Neural progenitor cell (in vitro differentiated cells): Measurements from ENCODE around the gene NAAA. TPM values are rescaled to one million over a fixed set of nuclear protein-coding genes. Genes with fewer than 3 reads are reported as not detected.
"Not testable (repeated sequence)": the region's sequence is repeated elsewhere in the genome, so short reads cannot be mapped to it uniquely, and the experiment has no call there.

Experiments
- DNase-seq: peaks from one replicate; pipeline ENCODE4 v3.0.0-alpha.2; 2016; ENCODE audit warnings: low spot score
- H2AFZ ChIP-seq: fragments of 200-600 bp; sonication (generic); replicated peaks from 2 replicates; pipeline ENCODE4 v1.6.1; 2016; ENCODE audit warnings: antibody characterized with exemption
- H3F3A ChIP-seq: fragments of 200-600 bp; sonication (generic); 2 replicates; pipeline ENCODE4 v1.6.1; 2016; ENCODE audit warnings: antibody characterized with exemption, low read depth
- H3K27ac ChIP-seq: fragments of 200-600 bp; sonication (generic); 2 replicates; pipeline ENCODE4 v1.5.1; 2016; ENCODE audit warnings: mild to moderate bottlenecking
- H3K27me3 ChIP-seq: fragments of 200-600 bp; sonication (generic); 2 replicates; pipeline ENCODE4 v1.6.1; 2016; ENCODE audit warnings: mild to moderate bottlenecking, moderate library complexity
- H3K36me3 ChIP-seq: fragments of 200-600 bp; sonication (generic); 2 replicates; pipeline ENCODE4 v1.5.1; 2016
- H3K4me1 ChIP-seq: fragments of 200-600 bp; sonication (generic); 2 replicates; pipeline ENCODE4 v1.6.1; 2016; ENCODE audit warnings: mixed run types
- H3K4me2 ChIP-seq: fragments of 200-600 bp; sonication (generic); 2 replicates; pipeline ENCODE4 v1.6.1; 2016
- H3K4me3 ChIP-seq: fragments of 200-600 bp; sonication (generic); 2 replicates; pipeline ENCODE4 v1.5.1; 2016
- H3K79me2 ChIP-seq: fragments of 200-600 bp; sonication (generic); 2 replicates; pipeline ENCODE4 v1.6.1; 2016; ENCODE audit warnings: low read depth
- H3K9ac ChIP-seq: fragments of 200-600 bp; sonication (generic); 2 replicates; pipeline ENCODE4 v1.6.1; 2016
- H3K9me3 ChIP-seq: fragments of 200-600 bp; sonication (generic); 2 replicates; pipeline ENCODE4 v1.5.1; 2016; ENCODE audit warnings: low read depth
- H4K20me1 ChIP-seq: fragments of 200-600 bp; sonication (generic); 2 replicates; pipeline ENCODE4 v1.6.1; 2016; ENCODE audit warnings: low read depth
- H3K27ac Mint-ChIP-seq: 3 replicates; pipeline ENCODE4 v1.8.0; 2021; ENCODE audit warnings: mixed read lengths
- H3K27me3 Mint-ChIP-seq: 2 replicates; pipeline ENCODE4 v1.8.0; 2022; ENCODE audit warnings: low read depth, mild to moderate bottlenecking, inconsistent platforms, moderate library complexity, mixed read lengths; ENCODE audit not compliant: insufficient read depth
- H3K36me3 Mint-ChIP-seq: 3 replicates; pipeline ENCODE4 v1.8.0; 2021; ENCODE audit warnings: mixed read lengths
- H3K4me1 Mint-ChIP-seq: 3 replicates; pipeline ENCODE4 v1.8.0; 2021; ENCODE audit warnings: mixed read lengths
- H3K4me3 Mint-ChIP-seq: 3 replicates; pipeline ENCODE4 v1.8.0; 2021; ENCODE audit warnings: mild to moderate bottlenecking, moderate library complexity, mixed read lengths
- H3K9me3 Mint-ChIP-seq: 3 replicates; pipeline ENCODE4 v1.8.0; 2020; ENCODE audit warnings: mixed read lengths
- EZH2 ChIP-seq: fragments of 200-600 bp; sonication (generic); IDR thresholded peaks from 2 replicates; pipeline ENCODE4 v1.6.1; 2017; ENCODE audit warnings: antibody characterized with exemption, mild to moderate bottlenecking, moderate library complexity
- EZH2phosphoT487 ChIP-seq: fragments of 200-600 bp; sonication (generic); IDR thresholded peaks from 2 replicates; pipeline ENCODE4 v1.6.1; 2017; ENCODE audit warnings: antibody characterized with exemption
- total RNA-seq: library from RNA; depleted of rRNA; stranded (reverse); fragments of >200 nt; gene quantifications from 2 replicates; pipeline ENCODE4 v1.2.3, GENCODE V29; 2015; ENCODE audit warnings: low replicate concordance
- TF ChIP-seq, protein P1 (sequence below): fragments of 200-600 bp; sonication (generic); IDR thresholded peaks from 2 replicates; pipeline ENCODE4 v1.5.1; 2017; ENCODE audit warnings: antibody characterized with exemption, mild to moderate bottlenecking

NAAA gene
- total RNA-seq, 1 donor from 2014 or later: 0.07 TPM

- no peak for DNase-seq
- H3K27me3 Mint-ChIP-seq: no peaks in the 10 kb centered on the region
- H2AFZ ChIP-seq: no peak overlapping the region
- no peak overlapping the region for H3K4me3 ChIP-seq
- no peaks in the 10 kb centered on the region for H3F3A ChIP-seq
- no peak overlapping the region for H3K4me2 ChIP-seq
- H3K9ac ChIP-seq: no peak overlapping the region
- TF ChIP-seq, protein P1, sequence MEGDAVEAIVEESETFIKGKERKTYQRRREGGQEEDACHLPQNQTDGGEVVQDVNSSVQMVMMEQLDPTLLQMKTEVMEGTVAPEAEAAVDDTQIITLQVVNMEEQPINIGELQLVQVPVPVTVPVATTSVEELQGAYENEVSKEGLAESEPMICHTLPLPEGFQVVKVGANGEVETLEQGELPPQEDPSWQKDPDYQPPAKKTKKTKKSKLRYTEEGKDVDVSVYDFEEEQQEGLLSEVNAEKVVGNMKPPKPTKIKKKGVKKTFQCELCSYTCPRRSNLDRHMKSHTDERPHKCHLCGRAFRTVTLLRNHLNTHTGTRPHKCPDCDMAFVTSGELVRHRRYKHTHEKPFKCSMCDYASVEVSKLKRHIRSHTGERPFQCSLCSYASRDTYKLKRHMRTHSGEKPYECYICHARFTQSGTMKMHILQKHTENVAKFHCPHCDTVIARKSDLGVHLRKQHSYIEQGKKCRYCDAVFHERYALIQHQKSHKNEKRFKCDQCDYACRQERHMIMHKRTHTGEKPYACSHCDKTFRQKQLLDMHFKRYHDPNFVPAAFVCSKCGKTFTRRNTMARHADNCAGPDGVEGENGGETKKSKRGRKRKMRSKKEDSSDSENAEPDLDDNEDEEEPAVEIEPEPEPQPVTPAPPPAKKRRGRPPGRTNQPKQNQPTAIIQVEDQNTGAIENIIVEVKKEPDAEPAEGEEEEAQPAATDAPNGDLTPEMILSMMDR: no peak
- TF ChIP-seq EZH2 (no peak), EZH2phosphoT487 (no peak)
- H3K9me3 Mint-ChIP-seq: peaks cover 10% of the 10 kb centered on the region
- no peak overlapping the region for H3K4me3 Mint-ChIP-seq
- peaks cover 46% of the 10 kb centered on the region for H3K36me3 ChIP-seq
- H3K79me2 ChIP-seq: no peaks in the 10 kb centered on the region
- H3K9me3 ChIP-seq: no peaks in the 10 kb centered on the region
- no peaks in the 10 kb centered on the region for H3K4me1 ChIP-seq
- H3K27ac Mint-ChIP-seq: no peak overlapping the region
- no peaks in the 10 kb centered on the region for H3K4me1 Mint-ChIP-seq
- H3K36me3 Mint-ChIP-seq: peaks cover 62% of the 10 kb centered on the region
- H4K20me1 ChIP-seq: no peaks in the 10 kb centered on the region
- no peak overlapping the region for H3K27ac ChIP-seq
- no peaks in the 10 kb centered on the region for H3K27me3 ChIP-seq
Measured at GRCh38 chr4:75968084-75968483, 27.3 kb upstream of the NAAA start.

GRCh38 chr4:75963558-75963957 lies 22.7 kb upstream of the NAAA start:
- H3K9me3 Mint-ChIP-seq: peaks cover 10% of the 10 kb centered on the region
- no peak for DNase-seq
- no peaks in the 10 kb centered on the region for H3K27me3 Mint-ChIP-seq
- H3K27ac Mint-ChIP-seq: no peak overlapping the region
- no peak overlapping the region for H3K4me3 ChIP-seq
- H3K4me3 Mint-ChIP-seq: no peak overlapping the region
- H3K9me3 ChIP-seq: no peaks in the 10 kb centered on the region
- no peaks in the 10 kb centered on the region for H3K79me2 ChIP-seq
- no peak overlapping the region for H3K9ac ChIP-seq
- no peak for TF ChIP-seq EZH2
- no peak for TF ChIP-seq EZH2phosphoT487
- TF ChIP-seq, protein P1: no peak
- H4K20me1 ChIP-seq: no peaks in the 10 kb centered on the region
- H3K4me1 ChIP-seq: no peaks in the 10 kb centered on the region
- no peaks in the 10 kb centered on the region for H3K27me3 ChIP-seq
- H3F3A ChIP-seq: no peaks in the 10 kb centered on the region
- no peak overlapping the region for H3K4me2 ChIP-seq
- no peak overlapping the region for H3K27ac ChIP-seq
- peaks cover 55% of the 10 kb centered on the region for H3K36me3 ChIP-seq
- H3K36me3 Mint-ChIP-seq: peaks cover 74% of the 10 kb centered on the region
- no peak overlapping the region for H2AFZ ChIP-seq
- H3K4me1 Mint-ChIP-seq: no peaks in the 10 kb centered on the region

GRCh38 chr4:75962072-75962471 lies 21.3 kb upstream of the NAAA start:
- H3K79me2 ChIP-seq, H3F3A ChIP-seq, H3K9ac ChIP-seq, H3K4me1 ChIP-seq, H3K27me3 Mint-ChIP-seq, H3K27ac Mint-ChIP-seq, H4K20me1 ChIP-seq, DNase-seq, H3K4me3 Mint-ChIP-seq, H3K4me2 ChIP-seq, H3K4me1 Mint-ChIP-seq, H3K4me3 ChIP-seq, H2AFZ ChIP-seq, H3K27ac ChIP-seq, H3K9me3 ChIP-seq, H3K27me3 ChIP-seq: not testable (repeated sequence)
- peaks cover 10% of the 10 kb centered on the region for H3K9me3 Mint-ChIP-seq
- peaks cover 45% of the 10 kb centered on the region for H3K36me3 ChIP-seq
- H3K36me3 Mint-ChIP-seq: peaks cover 77% of the 10 kb centered on the region

GRCh38 chr4:75958546-75958945 lies 17.7 kb upstream of the NAAA start:
- not testable (repeated sequence) for H3K9me3 ChIP-seq, H3K9ac ChIP-seq, H3F3A ChIP-seq, H2AFZ ChIP-seq, H3K27me3 Mint-ChIP-seq, H3K4me2 ChIP-seq, H3K4me1 ChIP-seq, H3K27ac ChIP-seq, H3K79me2 ChIP-seq, H4K20me1 ChIP-seq, H3K27ac Mint-ChIP-seq, H3K4me3 Mint-ChIP-seq, H3K4me3 ChIP-seq, H3K4me1 Mint-ChIP-seq, DNase-seq, H3K27me3 ChIP-seq, H3K9me3 Mint-ChIP-seq
- peaks cover 26% of the 10 kb centered on the region for H3K36me3 ChIP-seq
- peaks cover 68% of the 10 kb centered on the region for H3K36me3 Mint-ChIP-seq

GRCh38 chr4:75954811-75955210 lies 14.0 kb upstream of the NAAA start:
- not testable (repeated sequence) for H3K79me2 ChIP-seq, DNase-seq, H3K4me3 ChIP-seq, H3K4me2 ChIP-seq, H3K27me3 ChIP-seq, H3K9ac ChIP-seq, H4K20me1 ChIP-seq, H3K9me3 ChIP-seq, H3K27ac Mint-ChIP-seq, H3K27ac ChIP-seq, H3K4me1 ChIP-seq, H3K9me3 Mint-ChIP-seq, H3F3A ChIP-seq, H3K27me3 Mint-ChIP-seq, H3K4me3 Mint-ChIP-seq, H3K4me1 Mint-ChIP-seq, H2AFZ ChIP-seq
- peaks cover 25% of the 10 kb centered on the region for H3K36me3 ChIP-seq
- H3K36me3 Mint-ChIP-seq: peaks cover 48% of the 10 kb centered on the region
